GM12864 (cell line): ENCODE measurements around the gene SLC4A3.
A peak's percentile ranks its signal among the peaks of the same experiment; 100 is the strongest.

Experiments used
- DNase-seq: peaks from one replicate; pipeline ENCODE4 v3.0.0-alpha.2; 2011; ENCODE audit warnings: low read depth
- H3K4me3 ChIP-seq: 2 replicates; pipeline ENCODE4 v1.5.1; 2011; ENCODE audit warnings: mild to moderate bottlenecking, low read depth, low read length, control low read depth
- TF ChIP-seq, protein P1 (sequence below): IDR thresholded peaks from 2 replicates; pipeline ENCODE4 v1.5.1; 2011; ENCODE audit warnings: low read depth, mild to moderate bottlenecking, moderate library complexity, low read length, control low read depth, inconsistent platforms; ENCODE audit errors: missing control alignments

The SLC4A3 gene

DNA sequence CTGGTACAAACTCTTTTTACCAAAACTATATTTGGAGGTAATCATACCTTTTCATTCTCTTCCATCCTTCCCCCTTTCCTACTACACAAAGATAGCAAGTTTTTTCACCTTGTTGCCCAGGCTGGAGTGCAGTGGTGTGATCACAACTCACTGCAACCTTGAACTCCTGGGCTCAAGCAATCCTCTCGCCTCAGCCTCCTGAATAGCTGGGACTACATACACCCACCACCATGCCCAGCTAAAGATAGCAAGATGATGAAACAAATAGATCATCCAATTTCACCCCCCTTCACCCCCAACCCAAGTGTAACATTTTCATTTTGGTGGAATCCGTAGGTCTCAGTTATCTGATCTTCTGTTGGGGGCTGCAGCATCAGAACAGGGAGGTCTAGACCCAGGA lies 34.3 kb upstream of the SLC4A3 start:
- DNase-seq, result no peak
- H3K4me3 ChIP-seq, result no peak overlapping the region
- TF ChIP-seq, protein P1, sequence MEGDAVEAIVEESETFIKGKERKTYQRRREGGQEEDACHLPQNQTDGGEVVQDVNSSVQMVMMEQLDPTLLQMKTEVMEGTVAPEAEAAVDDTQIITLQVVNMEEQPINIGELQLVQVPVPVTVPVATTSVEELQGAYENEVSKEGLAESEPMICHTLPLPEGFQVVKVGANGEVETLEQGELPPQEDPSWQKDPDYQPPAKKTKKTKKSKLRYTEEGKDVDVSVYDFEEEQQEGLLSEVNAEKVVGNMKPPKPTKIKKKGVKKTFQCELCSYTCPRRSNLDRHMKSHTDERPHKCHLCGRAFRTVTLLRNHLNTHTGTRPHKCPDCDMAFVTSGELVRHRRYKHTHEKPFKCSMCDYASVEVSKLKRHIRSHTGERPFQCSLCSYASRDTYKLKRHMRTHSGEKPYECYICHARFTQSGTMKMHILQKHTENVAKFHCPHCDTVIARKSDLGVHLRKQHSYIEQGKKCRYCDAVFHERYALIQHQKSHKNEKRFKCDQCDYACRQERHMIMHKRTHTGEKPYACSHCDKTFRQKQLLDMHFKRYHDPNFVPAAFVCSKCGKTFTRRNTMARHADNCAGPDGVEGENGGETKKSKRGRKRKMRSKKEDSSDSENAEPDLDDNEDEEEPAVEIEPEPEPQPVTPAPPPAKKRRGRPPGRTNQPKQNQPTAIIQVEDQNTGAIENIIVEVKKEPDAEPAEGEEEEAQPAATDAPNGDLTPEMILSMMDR, result no peak

- no peak for DNase-seq
- TF ChIP-seq, protein P1, result peak; percentile 12
Measured at GRCh38 chr2:219595256-219595655, 32.2 kb upstream of the SLC4A3 start.

DNA sequence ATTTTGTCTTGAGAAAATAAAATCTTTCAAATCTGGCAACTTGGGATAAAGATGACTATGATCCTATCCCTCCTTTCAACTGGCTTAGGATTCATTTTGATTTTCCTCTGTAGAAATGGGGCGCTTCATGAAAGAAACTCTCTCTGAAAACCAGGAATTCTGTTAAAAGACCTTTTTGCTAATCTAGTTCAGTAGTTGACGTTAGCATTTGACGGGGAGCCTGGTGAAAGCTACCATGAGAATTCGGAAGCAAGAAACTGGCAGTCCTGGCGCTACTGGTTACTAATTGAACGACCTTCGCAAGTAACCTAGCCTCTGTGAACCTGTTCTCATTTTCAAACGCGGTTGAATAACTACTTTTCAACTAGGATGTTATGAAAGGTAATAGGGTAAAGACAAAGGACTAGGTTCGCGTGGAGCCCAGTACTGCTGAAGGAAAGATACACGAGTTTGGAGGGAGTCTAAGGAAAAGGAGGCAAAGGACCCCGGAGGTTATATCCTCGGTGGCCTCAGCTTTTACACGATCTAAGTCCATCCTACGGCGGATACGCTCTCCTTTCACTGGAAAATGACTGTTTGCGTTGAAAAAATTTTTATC lies 30.4 kb upstream of the SLC4A3 start:
- peak overlapping the region; percentile 96 for H3K4me3 ChIP-seq
- TF ChIP-seq, protein P1, result no peak
- DNase-seq, result no peak

More at GRCh38 chr2:219595256-219595655, 32.2 kb upstream of the SLC4A3 start:
- H3K4me3 ChIP-seq, result no peak overlapping the region

- peak within 1 kb of the TSS; percentile 96 for H3K4me3 ChIP-seq
- DNase-seq, result peak; percentile 87
- TF ChIP-seq, protein P1, result no peak
Measured at GRCh38 chr2:219597552-219598307, 29.7 kb upstream of the SLC4A3 start, which contains the start of gene STK11IP. STK11IP (plus strand) TSS chr2:219597857; CDS start chr2:219598120, 263 bp downstream.

GRCh38 chr2:219598308-219599078 lies 28.9 kb upstream of the SLC4A3 start:
- DNase-seq, result no peak
- TF ChIP-seq, protein P1, result no peak
- peak overlapping the region; percentile 96 for H3K4me3 ChIP-seq

DNA sequence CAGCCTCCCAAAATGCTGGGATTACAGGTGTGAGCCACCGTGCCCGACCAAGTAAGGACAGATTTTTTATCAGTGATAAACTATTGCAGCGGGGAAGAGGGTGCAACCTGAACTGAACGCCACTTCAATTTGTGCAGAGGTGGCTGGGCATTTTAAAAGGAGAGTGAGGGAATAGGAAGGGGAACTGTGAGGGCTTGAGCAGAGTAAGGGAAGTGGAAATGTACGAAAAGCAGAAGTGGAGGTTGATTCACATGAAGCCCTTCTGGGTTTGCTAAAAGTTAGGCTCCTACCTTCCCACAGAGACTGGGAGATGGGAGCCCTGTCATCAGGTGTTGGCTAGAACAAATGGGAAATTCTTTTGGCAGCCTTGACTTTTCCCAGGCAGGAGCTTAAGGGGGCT lies 23.7 kb upstream of the SLC4A3 start:
- no peak overlapping the region for H3K4me3 ChIP-seq
- DNase-seq, result no peak
- TF ChIP-seq, protein P1, result no peak
